NB4 (cell line): ENCODE measurements around the gene LENG8.

ENCODE experiments used
- CTCF ChIP-seq: IDR thresholded peaks from one replicate; pipeline ENCODE4 v1.5.1; 2012; ENCODE audit warnings: low read depth, low read length
- MAX ChIP-seq: IDR thresholded peaks from 2 replicates; pipeline ENCODE4 v1.6.1; 2011; ENCODE audit warnings: low read depth, low read length
- MYC ChIP-seq: IDR thresholded peaks from 2 replicates; pipeline ENCODE4 v1.6.1; 2011; ENCODE audit warnings: low read depth, low read length
- POLR2A ChIP-seq: IDR thresholded peaks from 2 replicates; pipeline ENCODE4 v1.6.1; 2011; ENCODE audit warnings: mild to moderate bottlenecking; ENCODE audit not compliant: insufficient read length; ENCODE audit errors: extremely low read depth

- no peak for TF ChIP-seq CTCF
- TF ChIP-seq MAX = no peak
- TF ChIP-seq POLR2A = no peak
- TF ChIP-seq MYC = no peak
These were observed 20.5 kb downstream of the LENG8 start for GRCh38 chr19:54469496-54469934.
